Measurements from ENCODE around the gene FNDC3B. TPM values are rescaled to one million over a fixed set of nuclear protein-coding genes. Genes with fewer than 3 reads are reported as not detected.

FNDC3B gene
- total RNA-seq, 2 experiments from 2014 or later: 14.4 to 17.8 TPM

DNA sequence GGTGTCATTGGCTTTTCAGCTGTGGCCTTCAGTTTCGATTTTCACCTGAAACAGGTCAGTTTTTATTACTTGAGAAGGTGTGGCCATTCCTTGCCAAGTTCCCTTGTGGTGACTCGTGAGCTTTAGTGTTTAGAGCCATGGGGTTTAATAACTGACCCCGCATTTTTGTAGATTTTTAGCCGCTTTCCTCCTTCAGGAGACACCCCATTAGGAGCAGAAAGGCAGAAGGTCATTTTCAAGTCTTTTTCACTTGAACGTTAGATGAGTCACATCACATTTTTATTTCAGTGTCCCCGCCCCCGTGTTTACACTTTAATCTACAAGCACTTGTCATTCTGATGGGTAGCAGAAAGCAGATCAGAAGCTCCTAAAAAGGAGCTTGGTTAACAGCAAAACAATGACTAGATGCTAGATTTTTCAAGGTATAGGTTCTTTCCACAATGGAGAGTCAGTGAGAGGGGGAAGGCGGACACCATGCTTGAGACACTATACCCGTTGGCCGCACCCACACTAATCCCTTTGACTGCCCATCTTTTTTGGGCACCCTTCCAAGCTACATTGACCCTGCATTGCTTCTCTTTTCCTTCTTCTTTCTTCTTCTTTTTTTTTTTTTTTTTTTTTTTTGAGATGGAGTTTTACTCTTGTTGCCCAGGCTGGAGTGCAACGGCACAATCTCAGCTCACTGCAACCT is 276.2 kb downstream of the FNDC3B start:
- CTCF ChIA-PET: interaction anchor here (2.0 kb wide), 1 partner anchor 17 kb away, joined by 12 read pairs; no protein-coding TSS in a partner anchor

DNA sequence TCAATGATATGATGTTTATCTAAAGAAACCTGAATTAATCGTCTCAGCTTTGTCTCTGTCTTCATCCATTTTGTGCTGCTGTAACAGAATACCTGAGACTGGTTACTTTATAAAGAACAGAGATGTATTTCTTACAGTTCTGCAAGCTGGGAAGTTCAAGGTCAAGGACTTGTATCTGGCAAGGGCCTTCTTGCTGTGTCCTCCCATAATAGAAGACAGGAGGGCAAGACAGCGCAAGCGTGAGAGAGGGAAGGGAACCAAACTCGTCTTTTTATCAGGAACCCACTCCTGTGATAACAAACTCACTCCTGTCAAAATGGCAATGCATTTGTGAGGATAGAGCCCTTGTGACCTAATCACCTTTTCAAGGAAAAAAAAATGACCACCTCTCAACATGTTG is 277.4 kb downstream of the FNDC3B start:
- Mint-ChIP-seq H3K4me3 (no peak overlapping the region), H3K27me3 (no peaks in the 10 kb centered on the region)
- CTCF ChIA-PET: interaction anchor here (2.0 kb wide), 1 partner anchor 16 kb away, joined by 12 read pairs; no protein-coding TSS in a partner anchor

More for the DNA sequence above, 276.2 kb downstream of the FNDC3B start:
- H3K36me3 Mint-ChIP-seq: peaks cover 9% of the 10 kb centered on the region
- H3K27ac Mint-ChIP-seq: peak overlapping the region; percentile 34
- peaks cover 17% of the 10 kb centered on the region for H3K4me1 Mint-ChIP-seq (ENCODE audit: low read depth)
- H3K9me3 Mint-ChIP-seq: no peaks in the 10 kb centered on the region
- DNase-seq: peak; percentile 33
- no peak overlapping the region for H3K4me3 Mint-ChIP-seq
- intact Hi-C loops (cut with micrococcal nuclease): no loop called here
- POLR2A ChIA-PET: no interaction called here
- H3K27me3 Mint-ChIP-seq: no peaks in the 10 kb centered on the region

GRCh38 chr3:172317481-172317880 is 278.1 kb downstream of the FNDC3B start:
- ChIA-PET POLR2A (no interaction called here), CTCF (interaction anchor here (0.7 to 1.4 kb wide), 2 partner anchors 11 to 23 kb away, joined by 3 to 4 read pairs; no protein-coding TSS in a partner anchor)
- Mint-ChIP-seq H3K4me1 (ENCODE audit: low read depth) (peaks cover 17% of the 10 kb centered on the region), H3K9me3 (no peaks in the 10 kb centered on the region), H3K27ac (no peak overlapping the region), H3K27me3 (no peaks in the 10 kb centered on the region), H3K4me3 (no peak overlapping the region), H3K36me3 (peaks cover 3% of the 10 kb centered on the region)
- DNase-seq: no peak
- intact Hi-C loops (cut with micrococcal nuclease): no loop called here

More for the DNA sequence above, 277.4 kb downstream of the FNDC3B start:
- Mint-ChIP-seq H3K9me3 (no peaks in the 10 kb centered on the region), H3K36me3 (peaks cover 6% of the 10 kb centered on the region), H3K4me1 (ENCODE audit: low read depth) (peaks cover 17% of the 10 kb centered on the region), H3K27ac (no peak overlapping the region)
- no peak for DNase-seq
- intact Hi-C loops (cut with micrococcal nuclease): no loop called here
- POLR2A ChIA-PET: no interaction called here

DNA sequence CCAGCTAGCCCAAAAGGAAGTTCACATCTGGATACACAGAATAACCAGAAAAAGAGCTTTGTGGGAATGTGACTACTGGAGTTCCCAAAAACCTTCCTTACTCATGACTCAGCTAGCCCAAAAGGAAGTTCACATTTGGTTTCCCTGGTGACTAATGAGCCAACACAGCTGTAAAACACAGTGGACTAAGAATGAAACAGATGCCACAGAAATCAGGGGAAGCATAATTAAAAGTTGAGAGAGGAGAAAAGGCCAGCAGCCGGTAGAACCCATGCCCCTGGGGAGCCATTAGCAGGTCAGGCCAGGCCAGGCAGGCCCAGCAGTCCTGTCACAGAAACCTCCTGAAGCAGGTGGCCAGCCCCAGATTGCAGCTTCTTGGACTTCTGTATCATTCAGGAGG is 278.6 kb downstream of the FNDC3B start:
- H3K4me3 Mint-ChIP-seq: no peak overlapping the region
- intact Hi-C loops (cut with micrococcal nuclease): no loop called here
- POLR2A ChIA-PET: no interaction called here
- H3K9me3 Mint-ChIP-seq: no peaks in the 10 kb centered on the region
- no peaks in the 10 kb centered on the region for H3K27me3 Mint-ChIP-seq
- peaks cover 17% of the 10 kb centered on the region for H3K4me1 Mint-ChIP-seq (ENCODE audit: low read depth)
- peaks cover 3% of the 10 kb centered on the region for H3K36me3 Mint-ChIP-seq
- peak overlapping the region; percentile 9 for H3K27ac Mint-ChIP-seq
- CTCF ChIA-PET: interaction anchor here (0.7 to 1.4 kb wide), 2 partner anchors 10 to 23 kb away, joined by 3 to 4 read pairs; no protein-coding TSS in a partner anchor
- DNase-seq: no peak

DNA sequence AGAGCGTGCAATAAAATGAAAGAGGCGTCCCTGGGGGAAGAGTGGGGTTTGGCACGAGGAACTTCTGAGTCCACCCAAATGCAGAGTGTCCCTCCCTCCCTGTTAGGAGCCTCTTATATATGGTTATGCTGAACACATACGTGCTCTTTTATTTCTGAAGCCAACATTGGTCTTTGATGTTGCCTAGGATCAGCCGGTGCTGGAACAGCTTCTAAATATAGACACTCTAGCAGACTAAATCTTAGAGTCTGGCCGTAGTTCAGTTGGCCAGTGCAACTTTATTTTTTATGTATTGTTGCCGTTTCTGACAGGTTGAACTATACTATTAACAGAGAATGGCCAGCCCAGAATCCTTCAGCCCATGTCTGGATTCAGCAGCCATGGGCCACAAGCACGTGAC is 280.2 kb downstream of the FNDC3B start:
- Mint-ChIP-seq H3K4me3 (no peak overlapping the region), H3K36me3 (peaks cover 3% of the 10 kb centered on the region), H3K27me3 (no peaks in the 10 kb centered on the region), H3K9me3 (no peaks in the 10 kb centered on the region), H3K27ac (no peak overlapping the region), H3K4me1 (ENCODE audit: low read depth) (peaks cover 29% of the 10 kb centered on the region)
- no peak for DNase-seq
- CTCF ChIA-PET: interaction anchor here (1.4 kb wide), 1 partner anchor 13 kb away, joined by 6 read pairs; no protein-coding TSS in a partner anchor
- intact Hi-C loops (cut with micrococcal nuclease): no loop called here
- POLR2A ChIA-PET: no interaction called here

DNA sequence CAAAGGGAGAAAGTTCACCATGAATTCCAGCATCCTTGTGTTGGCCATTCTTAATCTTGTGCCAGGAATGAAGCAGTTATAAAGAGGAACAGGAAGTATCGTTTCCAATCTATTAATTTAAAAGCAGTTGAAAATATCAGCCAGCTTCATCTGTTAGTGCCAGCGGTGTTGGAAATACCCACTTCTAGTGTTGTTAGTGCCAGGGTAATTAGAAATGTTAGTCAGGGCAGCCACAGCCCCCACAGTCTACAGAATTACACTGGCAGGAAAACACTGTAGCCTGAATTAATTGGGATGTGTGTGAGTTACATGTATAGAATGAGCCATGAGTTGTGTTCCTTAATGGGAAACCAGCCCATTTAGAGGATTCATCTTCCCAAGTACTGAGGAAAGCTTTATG is 281.1 kb downstream of the FNDC3B start:
- ChIA-PET POLR2A (no interaction called here), CTCF (interaction anchor here (1.1 to 4.8 kb wide), 3 partner anchors 8 to 21 kb away, joined by 3 to 27 read pairs (median 5); no protein-coding TSS in a partner anchor)
- Mint-ChIP-seq H3K4me1 (ENCODE audit: low read depth) (peaks cover 28% of the 10 kb centered on the region), H3K9me3 (no peaks in the 10 kb centered on the region), H3K27ac (no peak overlapping the region), H3K4me3 (no peak overlapping the region), H3K27me3 (no peaks in the 10 kb centered on the region), H3K36me3 (peaks cover 7% of the 10 kb centered on the region)
- DNase-seq: no peak
- intact Hi-C loops (cut with micrococcal nuclease): loop anchor here (5.0 to 10.0 kb wide), 3 partner anchors 186 to 233 kb away; no protein-coding TSS in a partner anchor

DNA sequence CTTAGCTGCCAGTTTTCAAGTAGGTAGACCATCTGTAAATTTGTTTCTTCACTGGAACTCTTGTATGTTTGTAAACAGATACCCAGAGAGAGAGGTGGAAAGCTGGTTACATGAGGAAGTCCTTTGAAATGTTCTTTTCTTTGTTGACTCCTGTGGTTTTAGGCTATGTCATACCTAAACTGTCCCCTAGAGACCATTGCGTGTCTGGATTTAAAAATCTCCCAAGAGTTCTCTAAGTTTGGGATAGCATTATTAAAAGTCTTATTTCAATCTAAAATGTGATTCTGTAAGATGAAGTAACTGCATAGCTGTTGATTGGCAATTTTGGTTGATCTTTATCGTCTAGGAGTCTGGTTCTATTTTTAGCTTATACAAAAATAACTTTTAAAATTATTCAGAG is 281.7 kb downstream of the FNDC3B start:
- ChIA-PET POLR2A (no interaction called here), CTCF (interaction anchor here (1.1 to 4.8 kb wide), 3 partner anchors 9 to 20 kb away, joined by 3 to 27 read pairs (median 5); no protein-coding TSS in a partner anchor)
- Mint-ChIP-seq H3K9me3 (no peaks in the 10 kb centered on the region), H3K36me3 (peaks cover 9% of the 10 kb centered on the region), H3K4me3 (no peak overlapping the region), H3K4me1 (ENCODE audit: low read depth) (peaks cover 25% of the 10 kb centered on the region), H3K27ac (no peak overlapping the region), H3K27me3 (no peaks in the 10 kb centered on the region)
- intact Hi-C loops (cut with micrococcal nuclease): loop anchor here (5.0 to 10.0 kb wide), 3 partner anchors 186 to 234 kb away; no protein-coding TSS in a partner anchor
- DNase-seq: no peak

GRCh38 chr3:172323894-172324610 is 284.7 kb downstream of the FNDC3B start:
- Mint-ChIP-seq H3K27ac (peak overlapping the region; percentile 80), H3K27me3 (no peaks in the 10 kb centered on the region), H3K36me3 (peaks cover 10% of the 10 kb centered on the region), H3K4me1 (ENCODE audit: low read depth) (peaks cover 12% of the 10 kb centered on the region), H3K4me3 (no peak overlapping the region), H3K9me3 (no peaks in the 10 kb centered on the region)
- CTCF ChIA-PET: interaction anchor here (4.8 kb wide), 1 partner anchor 8 kb away, joined by 27 read pairs; no protein-coding TSS in a partner anchor
- peak; percentile 71 for DNase-seq
- POLR2A ChIA-PET: no interaction called here
- intact Hi-C loops (cut with micrococcal nuclease): loop anchor here (5.0 to 10.0 kb wide), 3 partner anchors 189 to 237 kb away; no protein-coding TSS in a partner anchor

DNA sequence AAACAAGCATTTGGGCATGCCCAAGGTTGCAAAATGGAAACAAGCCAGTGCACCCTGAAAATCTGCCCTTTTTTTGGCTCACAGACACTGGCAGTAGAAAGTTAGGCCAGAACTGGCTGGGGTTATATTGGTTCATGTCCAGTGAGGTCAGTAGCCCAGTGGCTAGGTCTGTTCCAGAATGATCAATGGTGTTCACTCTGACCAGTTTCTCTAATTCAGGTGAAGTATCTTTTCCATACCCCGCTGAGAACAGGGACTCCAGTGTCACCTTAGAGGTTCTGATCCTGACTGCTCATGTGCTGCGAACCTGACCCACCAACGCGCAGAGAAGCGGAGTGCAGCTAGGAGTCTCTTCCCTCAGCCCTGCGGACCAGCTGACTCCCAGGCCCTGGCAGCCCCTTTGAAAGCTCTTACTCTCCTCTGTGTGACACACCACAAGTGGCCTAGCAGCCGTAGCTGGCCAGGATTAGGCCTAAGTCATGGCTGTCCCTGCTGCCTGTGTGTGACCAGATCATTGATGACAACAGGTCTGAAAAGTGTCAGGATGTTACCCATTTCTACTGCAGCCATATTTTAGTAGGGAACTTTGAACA is 285.3 kb downstream of the FNDC3B start:
- intact Hi-C loops (cut with micrococcal nuclease): loop anchor here (5.0 to 10.0 kb wide), 3 partner anchors 190 to 237 kb away; no protein-coding TSS in a partner anchor
- DNase-seq: no peak
- H3K4me1 Mint-ChIP-seq (ENCODE audit: low read depth): peaks cover 12% of the 10 kb centered on the region
- H3K9me3 Mint-ChIP-seq: no peaks in the 10 kb centered on the region
- CTCF ChIA-PET: interaction anchor here (4.8 kb wide), 1 partner anchor 8 kb away, joined by 27 read pairs; no protein-coding TSS in a partner anchor
- POLR2A ChIA-PET: no interaction called here
- H3K27ac Mint-ChIP-seq: peak overlapping the region; percentile 34
- no peaks in the 10 kb centered on the region for H3K27me3 Mint-ChIP-seq
- peaks cover 9% of the 10 kb centered on the region for H3K36me3 Mint-ChIP-seq
- H3K4me3 Mint-ChIP-seq: no peak overlapping the region

DNA sequence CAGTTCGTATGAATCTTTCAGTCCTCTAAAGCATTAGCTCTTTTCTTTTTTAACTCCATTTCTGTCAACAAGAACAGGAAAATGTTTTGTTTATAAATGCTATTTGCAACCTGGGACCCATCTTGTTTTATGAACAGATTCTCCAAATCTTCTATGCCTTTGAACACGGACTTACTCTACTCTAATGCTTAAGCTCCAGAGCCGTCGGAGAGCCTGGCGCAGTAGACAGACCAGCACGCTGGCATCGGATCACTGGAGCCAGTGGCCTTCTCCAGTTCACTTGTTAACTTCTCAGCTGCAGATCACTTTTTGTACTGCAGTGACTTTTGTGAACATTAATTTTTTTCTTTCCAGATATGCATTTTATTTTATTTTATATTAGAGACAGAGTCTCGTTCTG is 286.1 kb downstream of the FNDC3B start:
- Mint-ChIP-seq H3K4me1 (ENCODE audit: low read depth) (peaks cover 12% of the 10 kb centered on the region), H3K36me3 (peaks cover 8% of the 10 kb centered on the region), H3K4me3 (no peak overlapping the region), H3K27me3 (no peaks in the 10 kb centered on the region), H3K9me3 (no peaks in the 10 kb centered on the region), H3K27ac (no peak overlapping the region)
- POLR2A ChIA-PET: no interaction called here
- intact Hi-C loops (cut with micrococcal nuclease): loop anchor here (10.0 kb wide), 1 partner anchor 191 kb away; no protein-coding TSS in a partner anchor
- DNase-seq: no peak
- CTCF ChIA-PET: no interaction called here

DNA sequence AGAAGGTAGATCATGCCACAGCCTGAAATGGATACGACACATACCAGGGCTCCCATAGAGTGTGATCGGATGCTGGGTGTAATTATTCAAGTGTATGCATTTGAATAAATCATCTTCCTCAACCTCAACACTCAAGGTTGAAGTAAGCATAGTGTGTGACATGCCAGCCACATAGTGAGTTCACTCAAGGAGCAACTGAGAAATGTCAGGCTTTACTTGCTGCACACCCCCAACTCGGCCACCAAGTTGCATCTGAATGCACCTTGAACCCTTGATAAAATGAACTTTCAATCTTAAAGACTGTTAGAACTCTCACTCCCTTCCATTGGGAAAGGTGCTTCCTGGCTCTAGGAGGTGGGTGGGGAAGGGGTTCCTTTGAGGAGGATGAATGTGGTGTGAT is 287.6 kb downstream of the FNDC3B start:
- CTCF ChIA-PET: no interaction called here
- no peak overlapping the region for H3K27ac Mint-ChIP-seq
- intact Hi-C loops (cut with micrococcal nuclease): loop anchor here (10.0 kb wide), 1 partner anchor 192 kb away; no protein-coding TSS in a partner anchor

More for the DNA sequence above, 287.6 kb downstream of the FNDC3B start:
- Mint-ChIP-seq H3K27me3 (no peaks in the 10 kb centered on the region), H3K4me1 (ENCODE audit: low read depth) (peaks cover 12% of the 10 kb centered on the region), H3K4me3 (no peak overlapping the region), H3K9me3 (no peaks in the 10 kb centered on the region), H3K36me3 (peaks cover 8% of the 10 kb centered on the region)
- DNase-seq: no peak
- POLR2A ChIA-PET: no interaction called here

All from activated CD4-positive, alpha-beta memory T cell treated with anti-CD3 and anti-CD28 coated beads for 36 hours (primary cell).